NCI-H2171 (cell line): Measurements from ENCODE around the gene ARHGAP20.
A peak's percentile ranks its signal among the peaks of the same experiment; 100 is the strongest.

Source experiments
- DNase-seq: peaks from one replicate; lab custom pipeline; 2025; lab: John Stamatoyannopoulos, UW

ARHGAP20 gene

GRCh38 chr11:110711776-110712658, at the start of gene ARHGAP20:
Gene ARHGAP20 (minus strand): TSS chr11:110712437. CDS start chr11:110712231, 206 bp downstream.
- DNase-seq = peak; percentile 61

- DNase-seq = peak; percentile 1
Observed at GRCh38 chr11:110761991-110762390, 49.8 kb upstream of the ARHGAP20 start.

GRCh38 chr11:110761131-110761530, 48.9 kb upstream of the ARHGAP20 start:
- DNase-seq = no peak

- DNase-seq = no peak
Observed at GRCh38 chr11:110759972-110760381, 47.7 kb upstream of the ARHGAP20 start.

- DNase-seq = no peak
Observed at GRCh38 chr11:110757962-110758755, 45.9 kb upstream of the ARHGAP20 start.

- DNase-seq = no peak
Observed at GRCh38 chr11:110757066-110757465, 44.8 kb upstream of the ARHGAP20 start.

GRCh38 chr11:110755941-110756340, 43.7 kb upstream of the ARHGAP20 start:
- peak; percentile 48 for DNase-seq

- no peak for DNase-seq
Observed at GRCh38 chr11:110752890-110753289, 40.7 kb upstream of the ARHGAP20 start.

GRCh38 chr11:110750100-110750499, 37.9 kb upstream of the ARHGAP20 start:
- DNase-seq = no peak

GRCh38 chr11:110747531-110747930, 35.3 kb upstream of the ARHGAP20 start:
- DNase-seq = no peak

GRCh38 chr11:110738641-110739040, 26.4 kb upstream of the ARHGAP20 start:
- no peak for DNase-seq

- no peak for DNase-seq
Observed at GRCh38 chr11:110737593-110737992, 25.4 kb upstream of the ARHGAP20 start.

- DNase-seq = no peak
Observed at GRCh38 chr11:110736171-110736553, 23.9 kb upstream of the ARHGAP20 start.

GRCh38 chr11:110735455-110736170, 23.4 kb upstream of the ARHGAP20 start:
- no peak for DNase-seq

GRCh38 chr11:110734790-110735189, 22.6 kb upstream of the ARHGAP20 start:
- no peak for DNase-seq

GRCh38 chr11:110730773-110731172, 18.5 kb upstream of the ARHGAP20 start:
- DNase-seq = no peak

- DNase-seq = no peak
Observed at GRCh38 chr11:110728883-110729282, 16.6 kb upstream of the ARHGAP20 start.

GRCh38 chr11:110728476-110728875, 16.2 kb upstream of the ARHGAP20 start:
- DNase-seq = no peak

GRCh38 chr11:110724358-110724757, 12.1 kb upstream of the ARHGAP20 start:
- no peak for DNase-seq

- DNase-seq = no peak
Observed at GRCh38 chr11:110720431-110721275, 8.4 kb upstream of the ARHGAP20 start.

GRCh38 chr11:110716361-110716760, 4.1 kb upstream of the ARHGAP20 start:
- no peak for DNase-seq
